Measurements from ENCODE around the gene GJA8.
"Not testable (repeated sequence)": the region's sequence is repeated elsewhere in the genome, so short reads cannot be mapped to it uniquely, and the experiment has no call there.

The GJA8 gene

GRCh38 chr1:147927689-147928088 is 25.1 kb downstream of the GJA8 start:
- DNase-seq (ENCODE audit: low read depth) = not testable (repeated sequence)

DNA sequence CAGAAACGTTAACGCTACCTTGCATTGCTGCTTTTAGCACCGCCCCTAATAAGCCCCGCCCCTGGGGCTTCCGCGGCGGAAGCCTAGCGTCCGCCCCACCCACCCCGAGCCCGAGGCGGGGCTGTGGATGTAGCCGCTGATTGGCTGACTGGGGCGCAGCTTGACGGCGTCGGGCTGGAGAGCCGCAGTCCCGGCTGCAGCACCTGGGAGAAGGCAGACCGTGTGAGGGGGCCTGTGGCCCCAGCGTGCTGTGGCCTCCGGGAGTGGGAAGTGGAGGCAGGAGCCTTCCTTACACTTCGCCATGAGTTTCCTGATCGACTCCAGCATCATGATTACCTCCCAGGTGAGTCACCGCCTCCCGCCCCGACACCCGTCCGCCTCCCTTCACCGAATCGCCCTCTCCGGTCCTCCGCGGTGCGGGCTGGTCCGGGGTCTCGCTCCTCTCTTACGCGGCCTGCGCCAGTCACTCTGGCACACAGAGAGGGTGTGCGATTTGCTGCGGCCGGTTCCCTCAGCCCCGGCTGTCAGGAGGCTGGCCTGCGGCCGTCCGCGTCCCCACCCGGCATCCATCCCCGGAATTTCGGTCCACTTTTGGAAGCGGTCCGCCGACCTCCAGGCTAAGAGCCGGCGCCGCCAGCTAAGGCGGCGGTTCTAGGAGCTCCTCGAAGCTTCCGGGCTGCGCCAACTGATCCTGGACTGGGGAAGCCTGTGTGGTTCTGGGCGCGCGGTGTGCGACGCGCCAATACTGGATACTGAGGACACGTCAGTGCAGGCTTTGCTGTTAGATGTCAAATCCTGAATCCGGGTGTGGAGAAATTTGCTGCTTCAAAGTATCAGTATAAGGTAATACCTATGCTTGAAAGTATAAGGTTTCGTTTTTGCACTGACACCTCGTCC is 25.9 kb downstream of the GJA8 start, which contains the start of gene GPR89B:
Gene GPR89B (plus strand): TSS at position 185 of the 897 bp plus-strand sequence. CDS start 117 bp downstream, at position 302.
- DNase-seq (ENCODE audit: low read depth) = peak; percentile 22

DNA sequence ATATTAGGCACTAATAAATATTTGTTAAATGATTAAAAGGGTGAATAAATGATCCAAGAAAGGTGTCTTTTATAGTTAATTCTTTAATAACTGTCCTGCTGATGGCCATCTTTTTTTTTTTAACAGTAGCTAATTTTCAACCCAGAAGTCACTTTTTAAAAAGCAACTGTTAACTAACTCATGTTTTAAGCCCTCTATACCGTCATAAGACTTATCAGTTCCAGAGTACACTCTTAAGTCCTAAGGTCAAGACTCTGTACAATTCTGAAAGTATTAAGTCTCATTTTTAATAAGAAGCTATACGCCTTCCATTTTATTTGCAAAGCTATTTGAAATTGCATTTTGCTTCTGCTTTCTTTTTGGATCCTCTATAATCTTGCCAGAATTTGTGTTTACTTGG is 28.5 kb downstream of the GJA8 start:
- DNase-seq (ENCODE audit: low read depth) = not testable (repeated sequence)

DNA sequence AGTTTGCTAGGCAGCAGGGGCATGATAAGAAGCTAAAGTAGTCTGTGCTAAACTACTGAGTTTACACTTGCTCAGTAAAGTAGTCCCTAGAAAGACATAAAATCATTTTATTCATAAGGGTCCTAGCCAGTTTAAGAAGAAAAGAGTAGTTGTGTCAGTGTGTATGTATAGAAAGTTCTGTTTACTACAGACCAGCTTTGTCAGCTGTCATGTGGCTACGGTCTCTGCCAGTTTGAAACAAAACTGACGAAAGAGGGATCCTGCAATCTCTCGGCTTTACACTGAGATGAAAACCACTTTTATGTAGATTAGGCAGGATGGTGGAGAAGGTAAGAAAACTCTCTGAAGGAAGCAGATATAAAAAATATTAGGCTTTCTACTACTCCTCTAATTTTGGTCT is 32.7 kb downstream of the GJA8 start:
- DNase-seq (ENCODE audit: low read depth) = not testable (repeated sequence)

DNA sequence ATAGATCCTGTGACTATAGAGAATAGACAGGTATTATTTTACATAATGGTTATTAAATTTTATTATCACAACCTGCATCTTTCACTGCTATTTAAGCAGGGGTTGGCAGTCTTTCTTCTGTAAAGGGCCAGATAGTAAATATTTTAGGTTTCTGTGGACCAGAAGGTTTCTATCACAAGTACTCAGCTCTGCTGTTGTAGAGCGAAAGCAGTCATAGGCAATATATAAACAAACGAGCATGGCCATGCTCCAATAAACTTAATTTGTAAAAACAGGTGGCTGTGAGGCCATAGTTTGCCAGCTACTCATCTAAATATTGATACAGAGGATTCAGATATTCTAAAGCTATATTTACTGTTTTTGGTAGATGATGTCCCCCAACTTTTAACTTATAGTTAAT is 37.9 kb downstream of the GJA8 start:
- not testable (repeated sequence) for DNase-seq (ENCODE audit: low read depth)

GRCh38 chr1:147942563-147942962 is 40.0 kb downstream of the GJA8 start:
- DNase-seq (ENCODE audit: low read depth) = not testable (repeated sequence)

DNA sequence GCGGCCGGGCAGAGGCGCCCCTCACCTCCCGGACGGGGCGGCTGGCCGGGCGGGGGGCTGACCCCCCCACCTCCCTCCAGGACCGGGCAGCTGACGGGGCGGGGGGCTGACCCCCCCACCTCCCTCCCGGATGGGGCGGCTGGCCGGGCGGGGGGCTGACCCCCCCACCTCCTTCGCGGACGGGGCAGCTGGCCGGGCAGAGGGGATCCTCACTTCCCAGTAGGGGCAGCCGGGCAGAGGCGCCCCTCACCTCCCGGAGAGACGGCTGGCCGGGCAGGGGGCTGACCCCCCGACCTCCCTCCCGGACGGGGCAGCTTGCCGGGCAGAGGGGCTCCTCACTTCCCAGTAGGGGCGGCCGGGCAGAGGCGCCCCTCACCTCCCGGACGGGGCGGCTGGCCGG is 46.9 kb downstream of the GJA8 start:
- DNase-seq (ENCODE audit: low read depth) = not testable (repeated sequence)

Measured in non-pigmented ciliary epithelial cell (primary cell).